CD4-positive, CD25-positive, alpha-beta regulatory T cell (primary cell): ENCODE data around the gene RBBP8. TPM values are rescaled to one million over a fixed set of nuclear protein-coding genes. Genes with fewer than 3 reads are reported as not detected.

ENCODE experiments used
- ATAC-seq, 2 donors: fragments of 150-1000 bp; cut with Tn5 transposase; one replicate each; pipeline ENCODE4 v1.10.0; 2021; ENCODE audit warnings: low read depth in 2 of 2, moderate number of reproducible peaks in 2 of 2, moderate library complexity in 1 of 2
- DNase-seq, 3 donors: peaks; one replicate each; pipeline versions ENCODE4 v3.0.0 to v3.0.0-alpha.2; 2012 to 2022; ENCODE audit warnings: mixed read lengths in 1 of 3
- H3K27ac ChIP-seq: one replicate; pipeline ENCODE4 v1.7.0; 2013; ENCODE audit warnings: mild to moderate bottlenecking, low read length; ENCODE audit not compliant: insufficient read depth, poor library complexity, severe bottlenecking
- H3K27me3 ChIP-seq: one replicate; pipeline ENCODE4 v1.7.0; 2013; ENCODE audit warnings: low read length; ENCODE audit not compliant: control insufficient read depth, insufficient read depth
- H3K36me3 ChIP-seq: one replicate; pipeline ENCODE4 v1.7.0; 2013; ENCODE audit warnings: mild to moderate bottlenecking, low read length, moderate library complexity; ENCODE audit not compliant: control insufficient read depth, insufficient read depth
- H3K4me1 ChIP-seq: 2 replicates; pipeline ENCODE4 v1.7.0; 2013; ENCODE audit warnings: mild to moderate bottlenecking, low read length; ENCODE audit not compliant: insufficient read depth, control insufficient read depth, poor library complexity, severe bottlenecking
- H3K4me3 ChIP-seq: one replicate; pipeline ENCODE4 v1.7.0; 2013; ENCODE audit warnings: low read depth, mild to moderate bottlenecking, low read length, moderate library complexity
- H3K9me3 ChIP-seq, 2 experiments: 1 replicate in 1 of 2; 2 replicates in 1 of 2; pipeline ENCODE4 v1.7.0; 2013; ENCODE audit warnings: low read length in 2 of 2, mild to moderate bottlenecking in 1 of 2, moderate library complexity in 1 of 2; ENCODE audit not compliant: control insufficient read depth in 2 of 2
- H3K27ac Mint-ChIP-seq, 3 donors: one replicate each; pipeline ENCODE4 v1.8.0; 2020 to 2022; ENCODE audit warnings: mild to moderate bottlenecking in 3 of 3, mixed read lengths in 3 of 3, moderate library complexity in 2 of 3
- H3K27me3 Mint-ChIP-seq: one replicate; pipeline ENCODE4 v1.8.0; 2022; ENCODE audit warnings: mild to moderate bottlenecking, mixed read lengths
- H3K36me3 Mint-ChIP-seq: one replicate; pipeline ENCODE4 v1.8.0; 2020; ENCODE audit warnings: mixed read lengths
- H3K4me1 Mint-ChIP-seq, 4 donors: one replicate each; pipeline ENCODE4 v1.8.0; 2020 to 2022; ENCODE audit warnings: mixed read lengths in 4 of 4, mild to moderate bottlenecking in 1 of 4
- H3K4me3 Mint-ChIP-seq, 4 donors: one replicate each; pipeline ENCODE4 v1.8.0; 2020 to 2022; ENCODE audit warnings: mild to moderate bottlenecking in 4 of 4, mixed read lengths in 4 of 4, moderate library complexity in 3 of 4
- H3K9me3 Mint-ChIP-seq, 7 donors: one replicate each; pipeline ENCODE4 v1.8.0; 2020 to 2022; ENCODE audit warnings: mixed read lengths in 7 of 7, mild to moderate bottlenecking in 3 of 7, moderate library complexity in 2 of 7
- polyA plus RNA-seq, 4 donors: library from polyadenylated mRNA; unstranded; fragments of 300-500 nt; fragmentation: Illumina TruSeq; gene quantifications; one replicate each; pipeline ENCODE4 v1.2.3, GENCODE V29; 2021
- total RNA-seq: library from RNA; stranded (reverse); gene quantifications from one replicate; pipeline ENCODE4 v1.2.3, GENCODE V29; 2022

The RBBP8 gene
- total and polyA plus RNA-seq, 5 donors from 2014 or later, result 3.1 to 8.6 (median 5.9) TPM

DNA sequence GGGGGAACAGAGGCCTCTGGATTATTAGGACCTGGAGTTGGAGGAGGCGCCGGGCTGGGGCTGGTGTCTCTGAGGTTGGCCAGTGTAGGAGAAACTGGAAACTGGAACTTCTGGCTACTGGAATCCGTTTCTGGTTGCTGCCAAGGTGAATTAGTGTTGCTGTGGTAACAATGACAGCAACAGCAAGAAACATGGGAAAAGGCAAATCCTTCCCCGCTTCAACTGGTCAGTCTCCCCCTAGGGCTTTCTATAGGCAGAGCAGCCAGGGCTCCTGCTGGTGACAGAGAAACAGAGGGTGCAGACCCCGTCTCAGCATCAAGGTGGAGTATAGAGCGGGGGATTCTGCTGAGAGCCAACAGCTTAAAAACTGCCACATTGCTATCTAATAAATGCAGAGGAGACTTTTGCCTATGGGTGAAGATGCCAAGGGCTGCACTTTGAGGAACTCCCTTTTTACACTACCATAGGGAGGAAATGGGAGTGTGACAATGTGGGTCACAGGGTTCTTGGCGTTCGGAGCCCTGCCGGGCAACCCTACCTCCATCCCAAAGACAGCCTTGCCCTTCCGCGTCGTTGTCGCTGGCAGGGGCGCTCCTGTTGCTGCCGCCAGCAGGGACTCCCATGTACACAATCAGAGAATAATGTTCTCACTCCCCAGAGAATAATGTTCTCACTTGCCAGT, 120.8 kb downstream of the RBBP8 start:
- Mint-ChIP-seq H3K4me3 (no peak overlapping the region), H3K27me3 (peaks cover 15% of the 10 kb centered on the region), H3K9me3 (peaks cover 0 to 1% (median 0%) of the 10 kb centered on the region in 7 donors), H3K4me1 (peaks cover 5 to 22% (median 12%) of the 10 kb centered on the region in 4 donors), H3K36me3 (no peaks in the 10 kb centered on the region), H3K27ac (no peak overlapping the region)
- Histone ChIP-seq H3K4me1 (peaks cover 15% of the 10 kb centered on the region), H3K36me3 (no peaks in the 10 kb centered on the region), H3K27ac (no peak overlapping the region), H3K4me3 (no peak overlapping the region), H3K27me3 (no peaks in the 10 kb centered on the region), H3K9me3 (no peaks in the 10 kb centered on the region)
- DNase-seq (no peak), ATAC-seq (no peak)

DNA sequence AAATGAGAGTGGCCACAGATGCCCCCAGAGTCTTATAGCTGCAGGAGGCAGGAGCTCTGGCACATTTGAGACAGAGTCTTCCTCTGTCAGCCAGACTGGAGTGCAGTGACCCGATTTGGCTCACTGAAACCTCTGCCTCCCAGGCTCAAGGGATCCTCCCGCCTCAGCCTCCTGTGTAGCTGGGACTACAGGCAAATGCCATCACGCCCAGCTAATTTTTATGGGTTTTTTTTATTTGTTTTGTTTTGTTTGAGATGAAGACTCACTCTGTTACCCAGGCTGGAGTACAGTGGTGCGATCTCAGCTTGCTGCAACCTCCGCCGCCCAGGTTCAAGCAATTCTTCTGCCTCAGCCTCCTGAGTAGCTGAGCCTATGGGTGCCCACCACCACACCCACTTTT, 121.4 kb downstream of the RBBP8 start:
- Histone ChIP-seq H3K36me3 (no peaks in the 10 kb centered on the region), H3K4me1 (peaks cover 10% of the 10 kb centered on the region), H3K27me3 (no peaks in the 10 kb centered on the region), H3K9me3 (no peaks in the 10 kb centered on the region), H3K4me3 (no peak overlapping the region), H3K27ac (no peak overlapping the region)
- no peak overlapping the region for H3K27ac Mint-ChIP-seq
- H3K9me3 Mint-ChIP-seq, result peaks cover 0 to 1% (median 0%) of the 10 kb centered on the region in 7 donors
- peaks cover 18% of the 10 kb centered on the region for H3K27me3 Mint-ChIP-seq
- ATAC-seq, result no peak
- DNase-seq, result no peak
- no peaks in the 10 kb centered on the region for H3K36me3 Mint-ChIP-seq
- H3K4me1 Mint-ChIP-seq, result peaks cover 4 to 17% (median 9%) of the 10 kb centered on the region in 4 donors
- H3K4me3 Mint-ChIP-seq, result no peak overlapping the region

DNA sequence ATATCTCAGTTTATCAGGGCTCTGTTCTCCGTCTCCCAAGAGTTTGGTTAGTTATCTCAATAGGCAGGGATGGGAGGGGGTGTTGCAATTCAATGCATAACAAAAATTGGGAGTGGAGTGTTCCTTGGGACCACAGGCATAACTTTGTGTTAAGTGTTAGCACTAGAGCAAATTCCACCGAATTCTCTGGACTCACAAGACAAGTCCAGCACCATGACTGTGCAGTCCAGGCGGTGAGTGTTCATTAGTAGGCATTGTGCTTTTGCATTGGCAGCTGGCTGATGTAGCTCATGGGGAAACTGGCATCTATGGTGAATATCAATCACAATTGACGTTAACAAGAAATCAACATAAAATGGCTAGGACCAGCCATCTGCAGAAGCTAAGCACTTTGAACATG, 123.2 kb downstream of the RBBP8 start:
- no peaks in the 10 kb centered on the region for H3K9me3 Mint-ChIP-seq
- no peaks in the 10 kb centered on the region for H3K9me3 ChIP-seq
- H3K27ac ChIP-seq, result no peak overlapping the region
- H3K36me3 Mint-ChIP-seq, result no peaks in the 10 kb centered on the region
- DNase-seq, result no peak
- ATAC-seq, result no peak
- H3K4me1 Mint-ChIP-seq, result peaks cover 0 to 5% (median 1%) of the 10 kb centered on the region in 4 donors
- H3K4me1 ChIP-seq, result no peaks in the 10 kb centered on the region
- no peaks in the 10 kb centered on the region for H3K27me3 ChIP-seq
- H3K4me3 ChIP-seq, result no peak overlapping the region
- no peaks in the 10 kb centered on the region for H3K36me3 ChIP-seq
- H3K27ac Mint-ChIP-seq, result peak overlapping the region in 1 of 3 donors; percentile 1
- peaks cover 22% of the 10 kb centered on the region for H3K27me3 Mint-ChIP-seq
- no peak overlapping the region for H3K4me3 Mint-ChIP-seq

DNA sequence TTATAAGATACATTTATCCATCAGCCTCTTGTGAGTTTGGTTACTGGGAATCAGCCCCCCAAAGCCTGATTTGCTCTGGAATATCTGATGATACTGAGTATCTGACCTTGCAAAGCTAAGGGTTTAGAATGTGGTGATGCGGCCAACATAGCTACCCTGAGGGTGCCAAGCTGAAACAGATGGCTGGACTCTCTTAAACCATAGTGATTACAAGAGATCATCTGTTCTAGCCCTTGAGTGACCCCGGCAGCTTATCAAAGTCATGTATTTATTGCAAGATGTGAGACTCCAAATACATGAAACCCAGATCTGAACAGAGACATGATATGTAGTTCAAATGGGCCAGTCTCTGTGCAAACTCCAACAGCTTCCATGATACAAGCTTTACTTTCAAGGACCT, 124.0 kb downstream of the RBBP8 start:
- no peaks in the 10 kb centered on the region for H3K36me3 Mint-ChIP-seq
- H3K27me3 Mint-ChIP-seq, result peaks cover 22% of the 10 kb centered on the region
- DNase-seq (no peak), ATAC-seq (no peak)
- H3K27ac ChIP-seq, result no peak overlapping the region
- H3K4me3 ChIP-seq, result no peak overlapping the region
- H3K36me3 ChIP-seq, result no peaks in the 10 kb centered on the region
- peaks cover 0 to 5% (median 1%) of the 10 kb centered on the region in 4 donors for H3K4me1 Mint-ChIP-seq
- H3K27me3 ChIP-seq, result no peaks in the 10 kb centered on the region
- H3K9me3 Mint-ChIP-seq, result no peaks in the 10 kb centered on the region
- H3K4me1 ChIP-seq, result no peaks in the 10 kb centered on the region
- no peaks in the 10 kb centered on the region for H3K9me3 ChIP-seq
- H3K27ac Mint-ChIP-seq, result no peak overlapping the region
- H3K4me3 Mint-ChIP-seq, result no peak overlapping the region

DNA sequence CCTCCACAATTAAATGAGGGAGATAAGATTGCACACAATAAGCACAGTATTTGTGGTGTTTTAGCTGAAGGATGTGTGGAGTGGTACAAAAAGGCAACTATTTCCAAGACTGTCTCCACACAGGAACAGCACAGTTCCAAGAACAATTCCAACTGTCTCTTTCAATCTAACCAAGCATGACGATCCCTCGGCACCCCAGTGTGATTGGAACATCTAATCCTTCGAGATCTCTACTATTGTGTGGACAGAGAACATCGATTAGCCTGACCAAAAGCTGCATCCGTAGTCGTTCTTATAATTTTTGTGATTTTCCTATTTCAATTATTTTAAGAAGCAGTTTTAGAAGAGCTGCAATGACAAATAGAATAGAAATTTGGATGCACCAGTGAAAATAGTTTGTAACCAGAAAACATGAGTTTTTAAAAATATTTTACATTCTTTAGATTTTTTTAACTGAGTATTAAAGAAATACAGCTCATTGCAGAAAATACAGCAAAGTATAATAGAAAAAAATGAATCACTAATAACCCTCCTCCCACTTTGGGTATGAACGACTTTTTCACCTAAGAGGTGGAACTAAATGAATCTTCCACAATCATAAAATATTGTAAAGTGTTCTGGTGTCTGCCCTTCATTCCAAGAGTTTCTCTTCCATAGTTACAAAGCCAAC, 125.8 kb downstream of the RBBP8 start:
- Mint-ChIP-seq H3K4me1 (peaks cover 0 to 7% (median under 1%) of the 10 kb centered on the region in 4 donors), H3K27me3 (peaks cover 25% of the 10 kb centered on the region), H3K9me3 (peaks cover 0 to 8% (median 3%) of the 10 kb centered on the region in 7 donors), H3K4me3 (no peak overlapping the region), H3K36me3 (peaks cover 8% of the 10 kb centered on the region), H3K27ac (peak overlapping the region in 1 of 3 donors; percentile 18)
- H3K9me3 ChIP-seq, result peaks cover 0 to 9% of the 10 kb centered on the region in 2 experiments
- no peaks in the 10 kb centered on the region for H3K36me3 ChIP-seq
- no peaks in the 10 kb centered on the region for H3K4me1 ChIP-seq
- no peak for DNase-seq
- H3K27me3 ChIP-seq, result no peaks in the 10 kb centered on the region
- H3K27ac ChIP-seq, result no peak overlapping the region
- ATAC-seq, result no peak
- no peak overlapping the region for H3K4me3 ChIP-seq

DNA sequence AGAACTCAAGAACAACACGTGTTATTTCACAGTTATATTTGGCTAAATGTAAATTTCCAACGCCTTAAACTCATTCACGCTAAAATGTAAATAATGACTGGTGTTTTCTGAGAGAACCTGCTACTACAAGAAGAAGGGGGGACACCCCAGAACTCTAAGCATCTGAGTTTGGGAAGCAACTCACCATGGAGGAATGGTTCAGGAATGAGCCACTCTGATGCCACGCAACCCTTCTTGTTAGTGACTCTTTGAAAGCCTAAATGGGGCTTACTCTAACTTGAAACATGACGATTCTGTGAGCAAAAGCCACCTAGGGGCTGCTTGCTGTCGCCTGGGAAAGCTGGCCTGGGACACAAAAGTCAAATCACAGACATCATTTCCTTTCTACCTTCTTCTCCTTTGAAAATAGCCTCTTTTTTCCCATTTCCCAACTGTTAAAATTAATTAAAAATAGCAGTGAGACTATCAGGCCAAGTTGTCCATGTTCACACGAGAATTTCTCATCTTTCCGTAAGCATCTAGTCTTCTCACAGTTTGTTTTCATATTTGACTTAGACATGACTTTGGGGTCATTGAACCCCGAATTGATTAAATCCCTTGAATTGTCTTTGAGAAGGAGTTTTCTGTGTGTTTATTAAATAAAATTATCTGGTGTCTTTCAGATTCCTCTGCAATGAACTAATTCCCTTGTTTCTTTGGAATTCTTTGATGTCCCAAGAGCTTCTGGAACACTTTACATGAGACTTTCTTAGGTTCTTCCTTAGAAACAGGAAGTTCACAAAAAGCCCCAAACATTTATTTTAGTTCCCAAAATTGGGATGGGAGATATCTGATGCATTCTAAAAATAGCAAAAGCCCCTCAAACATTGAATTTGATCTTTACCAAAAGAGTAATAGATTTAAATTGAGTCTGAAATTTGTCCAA, 126.7 kb downstream of the RBBP8 start:
- peaks cover 0 to 8% (median 3%) of the 10 kb centered on the region in 7 donors for H3K9me3 Mint-ChIP-seq
- Histone ChIP-seq H3K9me3 (peaks cover 0 to 9% of the 10 kb centered on the region in 2 experiments), H3K36me3 (no peaks in the 10 kb centered on the region), H3K4me3 (no peak overlapping the region), H3K27me3 (no peaks in the 10 kb centered on the region), H3K4me1 (no peaks in the 10 kb centered on the region), H3K27ac (no peak overlapping the region)
- peaks cover 0 to 7% (median 0%) of the 10 kb centered on the region in 4 donors for H3K4me1 Mint-ChIP-seq
- peaks cover 25% of the 10 kb centered on the region for H3K27me3 Mint-ChIP-seq
- H3K36me3 Mint-ChIP-seq, result peaks cover 8% of the 10 kb centered on the region
- H3K4me3 Mint-ChIP-seq, result no peak overlapping the region
- DNase-seq (no peak), ATAC-seq (no peak)
- no peak overlapping the region for H3K27ac Mint-ChIP-seq

DNA sequence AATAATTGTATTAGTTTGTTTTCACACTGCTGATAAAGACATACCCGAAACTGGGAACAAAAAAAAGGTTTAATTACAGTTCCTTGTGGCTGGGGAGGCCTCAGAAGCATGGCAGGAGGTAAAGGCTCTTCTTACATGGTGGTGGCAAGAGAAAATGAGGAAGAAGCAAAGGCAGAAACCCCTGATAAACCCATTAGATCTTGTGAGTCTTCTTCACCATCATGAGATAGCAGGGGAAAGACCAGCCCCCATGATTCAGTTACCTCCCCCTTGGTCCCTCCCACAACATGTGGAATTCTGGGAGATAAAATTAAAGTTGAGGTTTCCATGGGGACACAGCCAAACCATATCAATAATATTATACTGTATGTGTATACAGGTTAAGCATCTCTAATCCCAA, 128.9 kb downstream of the RBBP8 start:
- ATAC-seq, result no peak
- Histone ChIP-seq H3K4me1 (no peaks in the 10 kb centered on the region), H3K9me3 (peaks cover 0 to 9% of the 10 kb centered on the region in 2 experiments), H3K4me3 (no peak overlapping the region), H3K27ac (no peak overlapping the region), H3K36me3 (no peaks in the 10 kb centered on the region), H3K27me3 (no peaks in the 10 kb centered on the region)
- Mint-ChIP-seq H3K27me3 (peaks cover 20% of the 10 kb centered on the region), H3K4me1 (peaks cover 0 to 8% (median 2%) of the 10 kb centered on the region in 4 donors), H3K4me3 (no peak overlapping the region), H3K36me3 (peaks cover 9% of the 10 kb centered on the region), H3K9me3 (peaks cover 0 to 8% (median 3%) of the 10 kb centered on the region in 7 donors), H3K27ac (no peak overlapping the region)
- DNase-seq, result no peak
